ENCODE measurements around the gene ZNF678. TPM values are rescaled to one million over a fixed set of nuclear protein-coding genes. Genes with fewer than 3 reads are reported as not detected.

ZNF678 gene
- total RNA-seq, 4 donors from 2014 or later = 1.2 to 6.8 (median 2.5) TPM

DNA sequence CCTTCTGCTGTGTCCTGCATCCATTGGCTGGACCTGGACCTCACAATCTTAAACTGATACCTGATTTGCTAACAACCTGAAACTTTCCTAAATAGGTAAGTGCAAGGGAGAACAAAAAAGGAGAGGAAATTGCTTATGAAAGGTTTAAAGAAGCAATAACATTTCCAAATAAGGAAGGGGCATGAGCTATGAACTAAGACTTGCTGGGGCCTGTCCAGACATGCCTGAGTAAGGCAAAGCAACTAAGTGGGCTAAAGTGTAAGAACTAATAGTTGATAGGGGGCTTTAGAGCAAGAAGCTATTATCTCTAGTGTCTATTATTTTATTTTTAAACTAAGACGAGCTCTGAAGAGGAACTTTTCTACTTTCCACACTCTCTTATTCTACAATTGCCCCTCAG is 160.1 kb downstream of the ZNF678 start:
- no peak for DNase-seq (ENCODE audit: low spot score in 2 of 2)
- no peak for TF ChIP-seq POLR2A (IDR thresholded peaks at IDR 0.05)
- TF ChIP-seq, protein P1, sequence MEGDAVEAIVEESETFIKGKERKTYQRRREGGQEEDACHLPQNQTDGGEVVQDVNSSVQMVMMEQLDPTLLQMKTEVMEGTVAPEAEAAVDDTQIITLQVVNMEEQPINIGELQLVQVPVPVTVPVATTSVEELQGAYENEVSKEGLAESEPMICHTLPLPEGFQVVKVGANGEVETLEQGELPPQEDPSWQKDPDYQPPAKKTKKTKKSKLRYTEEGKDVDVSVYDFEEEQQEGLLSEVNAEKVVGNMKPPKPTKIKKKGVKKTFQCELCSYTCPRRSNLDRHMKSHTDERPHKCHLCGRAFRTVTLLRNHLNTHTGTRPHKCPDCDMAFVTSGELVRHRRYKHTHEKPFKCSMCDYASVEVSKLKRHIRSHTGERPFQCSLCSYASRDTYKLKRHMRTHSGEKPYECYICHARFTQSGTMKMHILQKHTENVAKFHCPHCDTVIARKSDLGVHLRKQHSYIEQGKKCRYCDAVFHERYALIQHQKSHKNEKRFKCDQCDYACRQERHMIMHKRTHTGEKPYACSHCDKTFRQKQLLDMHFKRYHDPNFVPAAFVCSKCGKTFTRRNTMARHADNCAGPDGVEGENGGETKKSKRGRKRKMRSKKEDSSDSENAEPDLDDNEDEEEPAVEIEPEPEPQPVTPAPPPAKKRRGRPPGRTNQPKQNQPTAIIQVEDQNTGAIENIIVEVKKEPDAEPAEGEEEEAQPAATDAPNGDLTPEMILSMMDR (IDR thresholded peaks at IDR 0.05) = no peak
- H3K4me3 ChIP-seq (ENCODE audit: low read depth, poor library complexity, severe bottlenecking) = no peak overlapping the region
- intact Hi-C loops (cut with DNase I; ENCODE audit: low total_unique reads) = no loop called here
- WGBS, 2 donors = 88 to 95% methylated on average over 1 of the region's 1 CpG

GRCh38 chr1:227725046-227725445 is 161.7 kb downstream of the ZNF678 start:
- no peak overlapping the region for H3K4me3 ChIP-seq (ENCODE audit: low read depth, poor library complexity, severe bottlenecking)
- no peak for DNase-seq (ENCODE audit: low spot score in 2 of 2)
- intact Hi-C loops (cut with DNase I; ENCODE audit: low total_unique reads) = no loop called here
- WGBS, 2 donors = 16 to 23% methylated on average over 2 of the region's 2 CpGs
- TF ChIP-seq, protein P1 (IDR thresholded peaks at IDR 0.05) = no peak
- TF ChIP-seq POLR2A (IDR thresholded peaks at IDR 0.05) = no peak

DNA sequence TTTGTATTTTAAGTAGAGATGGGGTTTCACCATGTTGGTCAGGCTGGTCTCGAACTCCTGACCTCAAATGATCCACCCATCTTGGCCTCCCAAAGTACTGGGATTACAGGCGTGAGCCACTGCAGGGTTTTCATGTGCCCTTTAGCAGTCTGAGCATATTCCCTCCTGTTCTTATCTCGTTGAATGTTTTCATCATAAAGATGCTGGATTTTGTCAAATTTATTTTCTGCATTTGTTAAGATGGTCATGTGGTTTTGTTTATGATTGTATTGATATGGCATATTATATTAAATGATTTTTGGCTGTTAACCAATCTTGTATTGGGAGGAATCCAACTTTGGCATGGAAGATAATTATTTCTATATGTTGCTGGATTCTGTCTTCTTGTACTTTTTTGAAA is 163.0 kb downstream of the ZNF678 start:
- no peak for TF ChIP-seq POLR2A (IDR thresholded peaks at IDR 0.05)
- TF ChIP-seq, protein P1 (IDR thresholded peaks at IDR 0.05) = no peak
- no peak overlapping the region for H3K4me3 ChIP-seq (ENCODE audit: low read depth, poor library complexity, severe bottlenecking)
- 63 to 69% methylated on average over 3 of the region's 3 CpGs for WGBS, 2 donors
- intact Hi-C loops (cut with DNase I; ENCODE audit: low total_unique reads) = no loop called here
- no peak for DNase-seq (ENCODE audit: low spot score in 2 of 2)

Other genes starting within 250 kb of the ZNF678 start
- gene CDC42BPA, start 245.1 kb upstream of the ZNF678 start, total RNA-seq = 10 to 100 TPM; 16.8 to 26.9 (median 22.5) TPM
- 10 to 100 TPM; 11.8 to 22.9 (median 14.6) TPM for gene JMJD4, start 171.7 kb downstream of the ZNF678 start, total RNA-seq
- gene SNAP47, start 171.9 kb downstream of the ZNF678 start, total RNA-seq = 10 to 100 TPM; 25.2 to 41.9 (median 34.7) TPM